OCI-LY7 (cell line): Measurements from ENCODE around the gene SUPT3H. TPM values are rescaled to one million over a fixed set of nuclear protein-coding genes. Genes with fewer than 3 reads are reported as not detected.

Experiments
- BruUV-seq: library from RNA; stranded (reverse); fragments of 400-500 nt; replicated peaks from 2 replicates; lab custom pipeline; 2021; lab: Mats Ljungman, UMichigan
- CTCF ChIA-PET: fragments of 300-600 bp; sonication (Branson Sonifier 250); formaldehyde crosslinking; loops from one replicate; lab custom pipeline; 2022; ENCODE audit warnings: antibody characterized with exemption; ENCODE audit not compliant: unreplicated experiment; lab: Charles Lee
- POLR2A ChIA-PET: fragments of 300-600 bp; sonication (Branson Sonifier 250); formaldehyde crosslinking; loops from one replicate; lab custom pipeline; 2022; ENCODE audit warnings: antibody characterized with exemption; lab: Charles Lee
- DNase-seq: peaks from one replicate; pipeline ENCODE4 v3.0.0-alpha.2; 2015; ENCODE audit warnings: low spot score
- H2AFZ ChIP-seq: fragments of 200-600 bp; sonication (generic), shearing (Covaris generic); 2 replicates; pipeline ENCODE4 v1.6.1; 2014; ENCODE audit warnings: mild to moderate bottlenecking, antibody characterized with exemption, low read length, moderate library complexity
- H3K27ac ChIP-seq: fragments of 200-600 bp; sonication (generic); 2 replicates; pipeline ENCODE4 v1.5.1; 2014; ENCODE audit warnings: mixed run types, low read depth, mild to moderate bottlenecking, moderate library complexity, low read length, inconsistent platforms; ENCODE audit not compliant: poor library complexity, severe bottlenecking
- H3K36me3 ChIP-seq: fragments of 200-600 bp; sonication (generic); 2 replicates; pipeline ENCODE4 v1.6.1; 2014; ENCODE audit warnings: mild to moderate bottlenecking, antibody characterized with exemption, low read length, moderate library complexity, mixed read lengths; ENCODE audit not compliant: insufficient read depth
- H3K4me1 ChIP-seq: fragments of 200-600 bp; sonication (generic); 2 replicates; pipeline ENCODE4 v1.5.1; 2014; ENCODE audit warnings: mild to moderate bottlenecking, low read length; ENCODE audit not compliant: insufficient read depth, poor library complexity, severe bottlenecking
- H3K4me2 ChIP-seq: fragments of 200-600 bp; sonication (generic); 2 replicates; pipeline ENCODE4 v1.6.1; 2014; ENCODE audit warnings: mild to moderate bottlenecking, low read length
- H3K4me3 ChIP-seq: fragments of 200-600 bp; sonication (generic); 2 replicates; pipeline ENCODE4 v1.5.1; 2014; ENCODE audit warnings: mild to moderate bottlenecking, low read depth, low read length; ENCODE audit not compliant: poor library complexity, severe bottlenecking
- H3K79me2 ChIP-seq: fragments of 200-600 bp; sonication (generic); 2 replicates; pipeline ENCODE4 v1.6.1; 2016; ENCODE audit warnings: low read depth, mild to moderate bottlenecking, low read length, moderate library complexity, mixed read lengths; ENCODE audit not compliant: insufficient read depth
- H3K9me2 ChIP-seq: fragments of 200-600 bp; sonication (generic); 2 replicates; pipeline ENCODE4 v1.6.1; 2016; ENCODE audit warnings: mild to moderate bottlenecking, low read length, mixed read lengths; ENCODE audit not compliant: insufficient read depth
- H3K9me3 ChIP-seq: fragments of 200-600 bp; sonication (generic); 2 replicates; pipeline ENCODE4 v1.6.1; 2014; ENCODE audit warnings: mild to moderate bottlenecking, mixed run types, low read length, mixed read lengths
- H4K20me1 ChIP-seq: fragments of 200-600 bp; sonication (generic); 2 replicates; pipeline ENCODE4 v1.6.1; 2014; ENCODE audit warnings: mild to moderate bottlenecking, antibody characterized with exemption, low read length, moderate library complexity, mixed read lengths; ENCODE audit not compliant: insufficient read depth
- CTCF ChIP-seq: fragments of 200-600 bp; sonication (generic); conservative IDR thresholded peaks from 2 replicates; pipeline ENCODE4 v1.5.1; 2014; ENCODE audit warnings: mild to moderate bottlenecking, antibody characterized with exemption, low read length, moderate library complexity, mixed read lengths
- EZH2phosphoT487 ChIP-seq: fragments of 200-600 bp; sonication (generic); IDR thresholded peaks from 2 replicates; pipeline ENCODE4 v1.6.1; 2018; ENCODE audit warnings: low read depth, borderline replicate concordance, mild to moderate bottlenecking, mixed run types, antibody characterized with exemption, low read length, moderate library complexity, mixed read lengths
- intact Hi-C: fragments of 100-400 bp; cut with micrococcal nuclease; formaldehyde crosslinking; loops from one replicate; pipeline ENCODE4 v1.10.0; 2022; ENCODE audit not compliant: unreplicated experiment
- total RNA-seq, 2 experiments: library from RNA; depleted of rRNA in 1 of 2; stranded (reverse); fragments of >200 nt in 1 of 2; shearing (Covaris generic) in 1 of 2; gene quantifications; 2 replicates each; pipeline ENCODE4 v1.2.3, GENCODE V29; 2014 to 2022

SUPT3H gene
- total RNA-seq, 2 experiments from 2014 or later = 1.1 to 7.1 TPM

GRCh38 chr6:45057711-45058110 is 320.0 kb downstream of the SUPT3H start:
- Histone ChIP-seq H3K4me2 (no peak overlapping the region), H3K4me3 (no peak overlapping the region), H3K79me2 (no peaks in the 10 kb centered on the region), H4K20me1 (no peaks in the 10 kb centered on the region), H3K9me2 (no peaks in the 10 kb centered on the region; the same call in 1 of the 2 replicates), H3K4me1 (no peaks in the 10 kb centered on the region), H3K9me3 (no peaks in the 10 kb centered on the region), H3K36me3 (no peaks in the 10 kb centered on the region), H2AFZ (no peak overlapping the region), H3K27ac (no peak overlapping the region)
- ChIA-PET POLR2A (no interaction called here), CTCF (no interaction called here)
- intact Hi-C loops = no loop called here
- BruUV-seq = no TSS peak
- no peak for TF ChIP-seq CTCF
- no peak for TF ChIP-seq EZH2phosphoT487
- no peak for DNase-seq

GRCh38 chr6:45054610-45055009 is 323.1 kb downstream of the SUPT3H start:
- H3K4me1 ChIP-seq = no peaks in the 10 kb centered on the region
- no peak overlapping the region for H3K4me3 ChIP-seq
- POLR2A ChIA-PET = no interaction called here
- no peaks in the 10 kb centered on the region for H3K9me3 ChIP-seq
- intact Hi-C loops = no loop called here
- H3K9me2 ChIP-seq = no peaks in the 10 kb centered on the region; the same call in 1 of the 2 replicates
- H3K27ac ChIP-seq = no peak overlapping the region
- TF ChIP-seq EZH2phosphoT487 = no peak
- DNase-seq = no peak
- no peak overlapping the region for H3K4me2 ChIP-seq
- BruUV-seq = no TSS peak
- H4K20me1 ChIP-seq = no peaks in the 10 kb centered on the region
- H3K36me3 ChIP-seq = no peaks in the 10 kb centered on the region
- CTCF ChIA-PET = no interaction called here
- no peak overlapping the region for H2AFZ ChIP-seq
- no peaks in the 10 kb centered on the region for H3K79me2 ChIP-seq

GRCh38 chr6:45052325-45052724 is 325.4 kb downstream of the SUPT3H start:
- Histone ChIP-seq H3K4me1 (no peaks in the 10 kb centered on the region), H3K4me3 (no peak overlapping the region), H3K9me3 (no peaks in the 10 kb centered on the region), H3K4me2 (no peak overlapping the region), H2AFZ (no peak overlapping the region), H3K36me3 (no peaks in the 10 kb centered on the region), H4K20me1 (no peaks in the 10 kb centered on the region), H3K9me2 (no peaks in the 10 kb centered on the region), H3K79me2 (no peaks in the 10 kb centered on the region), H3K27ac (no peak overlapping the region)
- intact Hi-C loops = no loop called here
- POLR2A ChIA-PET = interaction anchor here (0.5 to 1.1 kb wide), 2 partner anchors 11 to 18 kb away, joined by 3 to 4 read pairs; no protein-coding TSS in a partner anchor
- no peak for TF ChIP-seq EZH2phosphoT487
- BruUV-seq = no TSS peak
- no peak for DNase-seq
- CTCF ChIA-PET = no interaction called here
